ENCODE results near the gene GNAT2.
A peak's percentile ranks its signal among the peaks of the same experiment; 100 is the strongest.

GNAT2 gene

GRCh38 chr1:109605381-109605780 lies 14.0 kb downstream of the GNAT2 start:
- no peak for DNase-seq (ENCODE audit: extremely low spot score)
- ChIA-PET POLR2A (interaction anchor here (1.4 to 1.8 kb wide), 2 partner anchors 14 to 57 kb away, joined by 4 to 6 read pairs; partner anchors contain the start of genes AMPD2, GNAI3 and GNAT2), CTCF (no interaction called here)
- no peak for TF ChIP-seq ELF4 (IDR thresholded peaks at IDR 0.05)
- no peak for TF ChIP-seq LEF1 (IDR thresholded peaks at IDR 0.05; ENCODE audit: borderline replicate concordance)
- TF ChIP-seq SUZ12 (IDR thresholded peaks at IDR 0.05): no peak
- no peak for TF ChIP-seq NFRKB (IDR thresholded peaks at IDR 0.05)
- no peak for TF ChIP-seq ARNT (IDR thresholded peaks at IDR 0.05)
- no peak for TF ChIP-seq SP1 (IDR thresholded peaks at IDR 0.05)
- no peak for TF ChIP-seq HDGF (IDR thresholded peaks at IDR 0.05; ENCODE audit: borderline replicate concordance)
- no peak for TF ChIP-seq FOXM1 (IDR thresholded peaks at IDR 0.05; ENCODE audit: borderline replicate concordance)
- TF ChIP-seq FOXK2 (IDR thresholded peaks at IDR 0.05): no peak
- no peak for TF ChIP-seq CTBP1 (IDR thresholded peaks at IDR 0.05; ENCODE audit: borderline replicate concordance)
- TF ChIP-seq L3MBTL2 (conservative IDR thresholded peaks at IDR 0.05): no peak
- no peak for TF ChIP-seq TARDBP (IDR thresholded peaks at IDR 0.05)
- TF ChIP-seq BHLHE40 (IDR thresholded peaks at IDR 0.05; ENCODE audit: borderline replicate concordance): no peak

GRCh38 chr1:109603229-109603628 lies 16.2 kb downstream of the GNAT2 start:
- DNase-seq (ENCODE audit: extremely low spot score): no peak
- ChIA-PET POLR2A (no interaction called here), CTCF (no interaction called here)
- TF ChIP-seq SUZ12 (IDR thresholded peaks at IDR 0.05) (no peak), PKNOX1 (IDR thresholded peaks at IDR 0.05) (no peak), NFRKB (IDR thresholded peaks at IDR 0.05) (no peak), ARNT (IDR thresholded peaks at IDR 0.05) (no peak), CTBP1 (IDR thresholded peaks at IDR 0.05; ENCODE audit: borderline replicate concordance) (no peak), ZNF384 (IDR thresholded peaks at IDR 0.05) (no peak), FOXK2 (IDR thresholded peaks at IDR 0.05) (no peak), BHLHE40 (IDR thresholded peaks at IDR 0.05; ENCODE audit: borderline replicate concordance) (no peak), SP1 (IDR thresholded peaks at IDR 0.05) (no peak), HDGF (IDR thresholded peaks at IDR 0.05; ENCODE audit: borderline replicate concordance) (no peak), FOXM1 (IDR thresholded peaks at IDR 0.05; ENCODE audit: borderline replicate concordance) (no peak)

GRCh38 chr1:109598655-109599054 lies 20.8 kb downstream of the GNAT2 start:
- no peak for TF ChIP-seq CTBP1 (IDR thresholded peaks at IDR 0.05; ENCODE audit: borderline replicate concordance)
- TF ChIP-seq SUZ12 (IDR thresholded peaks at IDR 0.05): no peak
- no peak for TF ChIP-seq ARNT (IDR thresholded peaks at IDR 0.05)
- no peak for TF ChIP-seq L3MBTL2 (conservative IDR thresholded peaks at IDR 0.05)
- no peak for TF ChIP-seq ZNF384 (IDR thresholded peaks at IDR 0.05)
- TF ChIP-seq FOXK2 (IDR thresholded peaks at IDR 0.05): no peak
- no peak for TF ChIP-seq SP1 (IDR thresholded peaks at IDR 0.05)
- TF ChIP-seq FOXA1 (IDR thresholded peaks at IDR 0.05): no peak
- no peak for TF ChIP-seq ELF4 (IDR thresholded peaks at IDR 0.05)
- no peak for TF ChIP-seq NFRKB (IDR thresholded peaks at IDR 0.05)
- no peak for TF ChIP-seq BHLHE40 (IDR thresholded peaks at IDR 0.05; ENCODE audit: borderline replicate concordance)
- no peak for TF ChIP-seq FOXM1 (IDR thresholded peaks at IDR 0.05; ENCODE audit: borderline replicate concordance)
- TF ChIP-seq PKNOX1 (IDR thresholded peaks at IDR 0.05): no peak
- TF ChIP-seq TARDBP (IDR thresholded peaks at IDR 0.05): no peak
- no peak for TF ChIP-seq HDGF (IDR thresholded peaks at IDR 0.05; ENCODE audit: borderline replicate concordance)
- ChIA-PET POLR2A (no interaction called here), CTCF (no interaction called here)
- peak; percentile 51 for DNase-seq (ENCODE audit: extremely low spot score)

- no peak for DNase-seq (ENCODE audit: extremely low spot score)
- ChIA-PET CTCF (no interaction called here), POLR2A (no interaction called here)
- no peak for TF ChIP-seq BHLHE40 (IDR thresholded peaks at IDR 0.05; ENCODE audit: borderline replicate concordance)
- TF ChIP-seq HDGF (IDR thresholded peaks at IDR 0.05; ENCODE audit: borderline replicate concordance): no peak
- TF ChIP-seq CTBP1 (IDR thresholded peaks at IDR 0.05; ENCODE audit: borderline replicate concordance): no peak
- no peak for TF ChIP-seq L3MBTL2 (conservative IDR thresholded peaks at IDR 0.05)
- no peak for TF ChIP-seq PKNOX1 (IDR thresholded peaks at IDR 0.05)
- TF ChIP-seq FOXA1 (IDR thresholded peaks at IDR 0.05): no peak
- no peak for TF ChIP-seq ARNT (IDR thresholded peaks at IDR 0.05)
- TF ChIP-seq TARDBP (IDR thresholded peaks at IDR 0.05): no peak
- TF ChIP-seq SUZ12 (IDR thresholded peaks at IDR 0.05): no peak
- TF ChIP-seq ZNF384 (IDR thresholded peaks at IDR 0.05): no peak
- no peak for TF ChIP-seq FOXM1 (IDR thresholded peaks at IDR 0.05; ENCODE audit: borderline replicate concordance)
- no peak for TF ChIP-seq ELF4 (IDR thresholded peaks at IDR 0.05)
- TF ChIP-seq SP1 (IDR thresholded peaks at IDR 0.05): no peak
- no peak for TF ChIP-seq NFRKB (IDR thresholded peaks at IDR 0.05)
- TF ChIP-seq LEF1 (IDR thresholded peaks at IDR 0.05; ENCODE audit: borderline replicate concordance): no peak
Measured at GRCh38 chr1:109598156-109598555, 21.3 kb downstream of the GNAT2 start.

GRCh38 chr1:109595531-109595930 lies 23.9 kb downstream of the GNAT2 start:
- ChIA-PET CTCF (interaction anchor here (1.1 kb wide), 1 partner anchor 50 kb away, joined by 3 read pairs; no protein-coding TSS in a partner anchor), POLR2A (interaction anchor here (0.7 kb wide), 1 partner anchor 47 kb away, joined by 3 read pairs; no protein-coding TSS in a partner anchor)
- no peak for DNase-seq (ENCODE audit: extremely low spot score)
- TF ChIP-seq FOXA1 (IDR thresholded peaks at IDR 0.05) (no peak), FOXK2 (IDR thresholded peaks at IDR 0.05) (no peak), ARNT (IDR thresholded peaks at IDR 0.05) (no peak), L3MBTL2 (conservative IDR thresholded peaks at IDR 0.05) (no peak), BHLHE40 (IDR thresholded peaks at IDR 0.05; ENCODE audit: borderline replicate concordance) (no peak), LEF1 (IDR thresholded peaks at IDR 0.05; ENCODE audit: borderline replicate concordance) (no peak), NFRKB (IDR thresholded peaks at IDR 0.05) (no peak), SUZ12 (IDR thresholded peaks at IDR 0.05) (no peak), PKNOX1 (IDR thresholded peaks at IDR 0.05) (no peak)
